Stimulated activated CD8-positive, alpha-beta memory T cell treated with anti-CD3 and anti-CD28 coated beads, Interleukin-12 subunit alpha, Interleukin-12 subunit beta, amount 100 ng/mL, for 24 hours (primary cell): Measurements from ENCODE around the gene PTPN18.
"Not testable (repeated sequence)": the region's sequence is repeated elsewhere in the genome, so short reads cannot be mapped to it uniquely, and the experiment has no call there.

Source experiments
- DNase-seq: peaks from one replicate; pipeline ENCODE4 v3.0.0-alpha.2; 2020; ENCODE audit errors: extremely low read depth

Gene PTPN18

GRCh38 chr2:130381145-130381544 lies 25.3 kb downstream of the PTPN18 start:
- DNase-seq = no peak

- no peak for DNase-seq
Measured at GRCh38 chr2:130381619-130382018, 25.8 kb downstream of the PTPN18 start.

GRCh38 chr2:130382313-130382917 lies 26.6 kb downstream of the PTPN18 start:
- DNase-seq = no peak

- DNase-seq = no peak
Measured at GRCh38 chr2:130385709-130386108, 29.9 kb downstream of the PTPN18 start.

- no peak for DNase-seq
Measured at GRCh38 chr2:130387071-130387400, 31.2 kb downstream of the PTPN18 start.

- DNase-seq = no peak
Measured at GRCh38 chr2:130387804-130388203, 31.9 kb downstream of the PTPN18 start.

GRCh38 chr2:130388221-130388907 lies 32.5 kb downstream of the PTPN18 start:
- DNase-seq = no peak

- DNase-seq = no peak
Measured at GRCh38 chr2:130389358-130389757, 33.5 kb downstream of the PTPN18 start.

- DNase-seq = no peak
Measured at GRCh38 chr2:130389783-130390182, 33.9 kb downstream of the PTPN18 start.

GRCh38 chr2:130390460-130391057 lies 34.7 kb downstream of the PTPN18 start:
- DNase-seq = no peak

- peak; percentile 45 for DNase-seq
Measured at GRCh38 chr2:130391058-130391871, 35.4 kb downstream of the PTPN18 start.

- no peak for DNase-seq
Measured at GRCh38 chr2:130391872-130392670, 36.2 kb downstream of the PTPN18 start.

- no peak for DNase-seq
Measured at GRCh38 chr2:130393318-130393910, 37.6 kb downstream of the PTPN18 start.

- not testable (repeated sequence) for DNase-seq
Measured at GRCh38 chr2:130406280-130406679, 50.4 kb downstream of the PTPN18 start.

- DNase-seq = not testable (repeated sequence)
Measured at GRCh38 chr2:130416693-130417092, 60.8 kb downstream of the PTPN18 start.

- DNase-seq = not testable (repeated sequence)
Measured at GRCh38 chr2:130418845-130419244, 63.0 kb downstream of the PTPN18 start.
